Tibial nerve (tissue), 4 donors: ENCODE data around the gene LAMP5.

Experiments
- CTCF ChIP-seq, 5 experiments: fragments of 200-600 bp in 3 of 5; fragments of 450-650 bp in 2 of 5; sonication (generic) in 3 of 5; IDR thresholded peaks; one replicate each; pipeline ENCODE4 v1.5.1; 2016 to 2019; ENCODE audit warnings: antibody characterized with exemption in 5 of 5, mild to moderate bottlenecking in 3 of 5, moderate library complexity in 2 of 5
- EP300 ChIP-seq, 2 donors: sonication (generic); formaldehyde crosslinking; IDR thresholded peaks; one replicate each; pipeline ENCODE4 v1.6.1; 2017; ENCODE audit warnings: antibody characterized with exemption in 2 of 2, mild to moderate bottlenecking in 1 of 2
- POLR2A ChIP-seq, 2 donors: fragments of 450-650 bp; IDR thresholded peaks; one replicate each; pipeline ENCODE4 v1.6.1; 2017; ENCODE audit warnings: antibody characterized with exemption in 2 of 2, mild to moderate bottlenecking in 2 of 2, moderate library complexity in 2 of 2

- TF ChIP-seq CTCF (IDR thresholded peaks at IDR 0.05) (no peak), POLR2A (IDR thresholded peaks at IDR 0.05) (no peak), EP300 (IDR thresholded peaks at IDR 0.05) (no peak)
These were observed 31.3 kb upstream of the LAMP5 start for GRCh38 chr20:9483131-9483530.
